HG03442 (cell line): ENCODE data around the gene PDZRN3.
A peak's percentile ranks its signal among the peaks of the same experiment; 100 is the strongest.

Experiments used
- ATAC-seq: cut with Tn5 transposase; IDR thresholded peaks from one replicate; pipeline ENCODE4 v1.9.1; 2021; ENCODE audit warnings: mild to moderate bottlenecking, moderate library complexity; ENCODE audit not compliant: unreplicated experiment

Gene PDZRN3

DNA sequence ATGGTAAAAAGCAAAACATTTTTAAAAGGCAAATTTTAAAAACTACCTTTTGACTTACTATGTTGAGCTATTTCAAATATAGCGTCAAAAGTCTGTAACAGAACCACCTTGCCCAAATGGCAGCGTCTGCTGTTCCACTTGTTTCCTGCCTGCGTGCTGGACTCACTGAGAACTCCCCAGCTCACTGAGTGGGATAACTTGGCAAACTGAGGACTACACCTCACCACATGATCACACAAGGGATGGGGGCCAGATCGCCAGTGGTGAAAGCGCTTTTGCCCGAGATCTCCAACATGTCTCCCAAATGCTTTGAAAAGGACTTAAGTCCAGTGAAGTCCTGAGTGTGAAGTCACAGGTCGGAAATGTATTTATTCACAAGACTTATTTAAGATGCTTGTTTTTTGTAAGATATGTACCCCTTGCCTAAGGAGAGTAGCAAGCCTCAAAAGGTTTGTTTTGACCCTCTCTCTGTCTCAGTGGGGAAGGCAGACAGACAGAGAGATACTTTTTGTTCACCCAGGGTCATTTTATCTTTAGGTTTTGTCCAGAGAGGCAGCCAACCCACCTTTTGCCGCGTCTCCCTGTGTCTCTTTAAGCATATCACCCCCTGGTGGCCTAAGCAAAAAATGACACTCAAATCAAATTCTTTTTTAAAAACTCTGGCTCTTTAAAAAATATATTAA lies 192.6 kb downstream of the PDZRN3 start:
- peak; percentile 50 for ATAC-seq

DNA sequence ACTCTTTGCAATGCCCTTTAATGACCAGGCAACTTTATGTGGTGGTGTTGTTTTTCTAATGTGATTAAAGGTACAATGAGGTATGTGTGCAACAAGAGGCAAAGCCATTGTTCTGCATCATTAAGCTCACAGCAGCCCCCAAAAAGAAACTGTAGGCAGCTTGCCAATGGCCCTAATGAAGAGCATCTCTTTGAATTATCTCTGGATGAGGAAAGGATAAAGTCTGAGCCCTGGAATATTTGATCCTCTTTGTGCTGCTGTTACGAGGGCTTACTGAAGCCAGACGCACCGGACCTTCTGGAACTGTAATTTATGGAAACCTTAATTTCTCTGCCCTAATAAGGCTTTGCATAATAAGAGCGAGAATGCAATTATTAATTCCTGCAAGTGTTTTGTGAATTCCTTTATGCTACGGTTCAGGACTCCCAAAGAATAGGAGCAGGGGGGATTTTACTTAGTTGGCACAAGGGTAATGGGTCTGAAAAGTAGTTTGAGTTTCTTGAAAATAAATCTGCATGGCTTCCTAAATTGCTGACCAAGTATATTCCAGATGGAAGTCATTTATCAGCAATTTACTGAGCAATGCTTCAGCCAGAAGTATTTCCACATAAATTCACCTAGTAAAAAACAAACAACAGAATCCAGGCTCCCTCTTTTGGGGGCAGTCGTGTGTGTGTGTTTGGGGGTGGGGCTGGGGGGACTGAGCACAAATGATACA lies 193.4 kb downstream of the PDZRN3 start:
- ATAC-seq = no peak

DNA sequence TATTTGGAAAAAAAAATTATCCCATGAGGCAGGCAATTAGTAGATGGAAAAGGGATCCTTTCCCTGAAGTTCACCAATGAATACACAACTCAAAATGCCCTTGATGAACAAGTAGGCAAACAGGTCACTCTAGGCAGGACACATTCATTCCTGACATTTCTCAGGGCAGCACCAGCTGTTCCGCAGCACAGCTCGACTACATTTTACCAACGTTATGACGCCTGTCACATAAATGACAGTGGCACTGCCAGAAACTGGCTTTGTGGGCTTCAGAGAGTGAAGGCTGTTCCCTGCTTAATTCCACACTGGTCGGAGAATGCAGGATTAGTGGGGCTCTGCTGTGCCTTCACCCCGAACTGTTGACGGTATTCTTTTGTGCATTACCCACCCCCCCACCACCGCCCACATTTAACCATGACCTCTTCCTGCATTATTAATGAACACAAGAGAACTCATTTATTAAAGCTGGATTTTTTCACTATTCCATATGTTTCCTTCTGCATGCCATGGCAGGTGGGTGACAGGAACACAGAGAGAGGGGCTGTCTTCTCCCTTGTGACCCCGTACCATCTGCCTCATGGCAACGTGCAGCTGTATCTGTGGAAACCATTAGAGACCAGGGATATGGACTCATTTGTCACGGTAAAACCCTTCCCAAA lies 197.6 kb downstream of the PDZRN3 start:
- no peak for ATAC-seq

DNA sequence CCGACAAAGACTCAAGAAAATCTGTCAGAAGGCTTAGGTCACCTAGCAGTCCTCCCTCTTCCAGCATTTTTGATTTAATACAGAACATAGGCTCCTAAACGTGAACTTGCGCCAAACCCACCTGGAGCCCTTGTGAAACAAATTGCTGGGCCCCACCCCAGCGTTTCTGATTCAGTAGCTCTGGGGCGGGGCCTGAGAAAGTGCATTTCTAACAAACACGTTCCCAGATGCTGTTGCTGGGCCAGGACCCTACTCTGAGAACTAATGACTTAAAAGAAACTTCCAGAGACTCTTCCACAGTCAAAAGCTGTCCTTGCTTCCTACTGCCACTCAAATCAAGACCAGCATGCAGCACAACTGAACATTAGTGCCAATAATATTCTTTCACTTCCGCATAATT lies 198.1 kb downstream of the PDZRN3 start:
- no peak for ATAC-seq

DNA sequence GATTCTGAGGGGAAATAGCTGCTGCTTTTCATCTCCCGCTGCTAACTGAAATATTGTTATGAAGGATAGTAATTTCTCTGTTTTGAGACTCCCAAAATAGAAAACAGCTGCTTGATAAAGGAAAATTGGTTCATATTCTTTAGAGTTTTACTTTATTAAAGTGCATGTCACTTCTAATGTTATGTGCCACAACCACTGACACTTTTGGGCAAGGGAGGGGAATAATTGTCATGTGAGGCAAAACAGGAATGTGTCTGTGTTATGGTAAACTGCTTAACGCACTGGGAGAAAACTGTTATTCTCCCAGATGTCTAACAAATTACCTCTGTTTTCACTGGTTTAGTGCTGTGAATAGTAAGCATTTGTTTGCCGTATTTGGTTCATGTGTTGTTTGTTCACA lies 201.6 kb downstream of the PDZRN3 start:
- ATAC-seq = no peak

DNA sequence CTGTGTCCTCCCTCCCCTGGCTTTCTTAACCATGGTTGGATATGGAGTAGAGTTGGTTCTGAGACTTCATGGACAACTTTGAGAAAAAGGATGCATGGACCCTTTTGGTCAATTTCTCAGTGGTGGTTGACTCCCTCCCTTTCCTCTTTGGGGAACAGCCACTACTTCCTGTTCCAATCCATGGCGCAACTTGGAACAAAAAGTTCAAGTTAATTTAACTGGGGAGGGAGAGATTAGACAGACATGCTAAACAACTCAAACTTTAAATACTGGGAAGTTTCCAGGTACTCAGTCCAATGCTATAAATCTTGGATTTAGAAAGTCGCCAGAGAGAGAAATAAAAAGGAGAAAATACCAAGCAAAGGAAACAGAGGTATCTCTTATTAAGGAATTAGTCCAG lies 202.2 kb downstream of the PDZRN3 start:
- ATAC-seq = no peak

DNA sequence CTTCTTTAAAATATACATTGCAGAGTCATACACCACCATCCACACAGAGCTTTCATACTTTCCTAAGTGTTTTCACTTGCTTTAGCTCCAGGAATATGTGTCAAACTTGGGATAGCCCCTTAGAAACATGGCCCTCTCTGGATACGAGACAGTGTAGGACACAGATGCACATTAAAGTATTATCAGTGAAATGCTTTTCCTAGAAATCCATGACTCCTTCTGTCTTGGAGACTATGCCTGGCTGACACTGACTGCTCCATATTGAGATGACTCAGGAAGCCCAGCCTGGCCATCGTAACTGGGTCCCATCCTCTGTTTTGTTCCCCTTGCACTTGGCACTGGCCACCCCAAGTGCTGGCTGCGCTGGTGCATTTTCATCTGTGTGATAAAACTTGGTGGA lies 204.8 kb downstream of the PDZRN3 start:
- ATAC-seq = no peak

DNA sequence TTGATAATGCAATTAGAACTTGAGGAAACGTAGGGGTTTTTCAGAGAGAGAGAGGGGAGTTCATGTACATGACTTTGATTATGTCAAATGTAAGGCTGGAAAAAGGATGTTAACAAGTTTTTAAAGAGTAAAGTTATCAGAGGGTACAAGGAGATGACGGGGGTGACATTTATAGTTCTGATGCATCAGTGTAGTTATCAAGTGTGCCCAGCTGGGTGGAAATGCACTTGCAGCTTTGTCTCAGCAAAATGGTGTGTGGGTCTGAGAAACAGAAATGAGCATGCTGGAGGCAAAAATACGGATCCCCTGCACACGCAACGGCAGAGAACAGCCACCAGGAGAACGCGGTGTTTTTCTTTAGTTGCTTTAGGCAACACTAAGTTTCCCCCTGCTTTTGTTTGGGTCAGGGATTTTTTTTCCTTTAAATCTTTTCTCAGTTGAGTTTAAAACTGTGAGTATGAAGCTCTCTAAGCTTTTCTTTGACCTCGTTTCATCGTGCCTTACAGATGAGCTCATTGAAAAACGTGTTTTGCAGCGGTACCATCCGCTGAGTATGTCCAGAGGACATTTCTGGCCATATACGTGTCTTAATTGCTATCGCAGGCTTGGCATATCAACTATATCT lies 205.4 kb downstream of the PDZRN3 start:
- no peak for ATAC-seq

DNA sequence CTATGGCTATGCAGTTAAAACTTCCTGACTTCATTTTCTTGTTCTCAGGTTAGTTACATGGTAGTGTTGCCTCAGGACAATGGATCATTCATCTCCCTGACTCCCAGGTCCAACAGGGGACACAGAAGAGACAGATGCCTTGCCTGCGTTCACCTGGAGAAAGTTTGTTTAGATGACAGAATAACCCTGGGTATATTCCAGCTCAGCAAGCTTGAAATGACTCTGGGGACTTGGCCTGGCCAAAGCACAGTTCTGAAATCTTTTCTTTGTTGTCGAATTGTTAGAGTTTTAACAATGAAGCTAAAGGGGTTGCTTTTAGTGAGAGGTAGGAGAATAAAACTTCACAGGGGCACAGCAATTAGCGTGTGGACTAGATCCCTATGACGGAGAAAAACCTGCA lies 206.1 kb downstream of the PDZRN3 start:
- no peak for ATAC-seq

DNA sequence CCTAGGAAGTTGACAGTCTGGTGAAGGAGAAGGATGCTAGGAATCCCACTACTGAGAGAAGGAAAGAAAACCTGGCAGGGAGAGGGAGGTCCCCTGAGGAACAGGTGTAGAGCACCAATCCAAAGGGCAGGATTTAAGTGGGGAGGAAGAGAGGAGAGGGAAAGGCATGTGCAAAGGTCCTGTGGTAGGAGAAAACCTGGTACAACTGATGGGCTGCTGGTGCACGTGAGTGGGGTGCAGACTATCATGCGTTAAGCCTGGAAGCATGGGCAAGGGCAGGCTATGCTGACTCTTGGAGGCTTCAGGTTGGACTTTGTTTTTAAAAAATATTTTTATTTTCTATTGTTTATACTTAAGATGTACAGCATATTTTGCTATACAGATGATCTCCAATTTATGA lies 209.6 kb downstream of the PDZRN3 start:
- ATAC-seq = no peak

DNA sequence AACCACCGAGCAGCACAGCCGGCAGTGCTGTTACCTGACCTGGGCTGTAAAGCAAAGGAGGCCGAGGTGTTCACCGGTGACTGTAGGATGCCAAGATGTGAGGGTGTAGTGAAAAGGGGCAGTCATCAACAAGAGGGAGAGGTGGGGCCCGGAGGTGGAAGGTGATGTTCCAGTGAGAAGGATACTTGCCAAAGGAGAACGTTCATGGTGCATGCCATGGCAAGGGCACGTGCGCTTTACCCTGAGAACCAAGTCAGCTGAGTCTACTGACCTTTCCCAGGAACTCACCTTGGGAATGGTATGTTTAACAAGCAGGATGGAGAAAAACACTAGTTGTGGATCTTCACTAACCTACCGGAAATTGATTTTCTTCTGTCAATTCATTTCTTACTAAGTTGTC lies 211.1 kb downstream of the PDZRN3 start:
- no peak for ATAC-seq

DNA sequence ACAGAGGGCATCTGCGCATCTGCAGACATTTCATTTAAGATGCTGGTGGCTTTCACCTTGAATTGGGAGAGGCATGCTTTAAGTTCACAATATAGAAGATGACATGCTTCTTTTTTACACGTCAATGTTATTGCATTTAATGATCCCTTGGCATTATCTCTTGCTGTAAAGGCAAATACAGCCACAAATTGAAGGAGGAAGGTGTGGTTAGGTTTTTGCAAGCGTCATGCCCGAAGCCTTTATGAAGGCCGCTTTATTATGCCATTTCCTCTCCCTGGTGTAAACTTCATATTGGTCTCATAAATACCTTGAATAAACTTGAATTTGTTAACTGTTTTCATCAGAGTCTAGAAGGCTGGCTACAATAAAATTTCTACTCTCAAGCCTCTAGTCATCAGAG lies 212.7 kb downstream of the PDZRN3 start:
- no peak for ATAC-seq

DNA sequence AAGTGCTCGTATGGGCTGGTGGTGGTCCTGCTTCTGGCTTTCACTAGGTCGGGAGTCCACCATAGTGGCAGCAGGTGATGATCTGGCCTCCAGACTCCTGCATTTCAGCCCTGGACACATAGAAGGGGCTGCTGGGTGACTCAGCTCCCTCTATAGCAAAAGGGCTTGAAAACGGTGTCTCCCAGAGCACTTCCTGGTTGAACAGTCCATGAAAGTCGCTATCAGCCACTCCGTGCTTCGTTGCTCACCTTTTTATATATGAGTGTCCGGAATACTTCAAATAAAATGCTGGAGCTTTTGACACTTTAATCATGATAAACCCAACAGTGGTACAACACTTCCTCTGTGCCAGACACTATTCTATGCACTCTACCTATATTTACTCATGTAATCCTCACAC lies 213.2 kb downstream of the PDZRN3 start:
- no peak for ATAC-seq

DNA sequence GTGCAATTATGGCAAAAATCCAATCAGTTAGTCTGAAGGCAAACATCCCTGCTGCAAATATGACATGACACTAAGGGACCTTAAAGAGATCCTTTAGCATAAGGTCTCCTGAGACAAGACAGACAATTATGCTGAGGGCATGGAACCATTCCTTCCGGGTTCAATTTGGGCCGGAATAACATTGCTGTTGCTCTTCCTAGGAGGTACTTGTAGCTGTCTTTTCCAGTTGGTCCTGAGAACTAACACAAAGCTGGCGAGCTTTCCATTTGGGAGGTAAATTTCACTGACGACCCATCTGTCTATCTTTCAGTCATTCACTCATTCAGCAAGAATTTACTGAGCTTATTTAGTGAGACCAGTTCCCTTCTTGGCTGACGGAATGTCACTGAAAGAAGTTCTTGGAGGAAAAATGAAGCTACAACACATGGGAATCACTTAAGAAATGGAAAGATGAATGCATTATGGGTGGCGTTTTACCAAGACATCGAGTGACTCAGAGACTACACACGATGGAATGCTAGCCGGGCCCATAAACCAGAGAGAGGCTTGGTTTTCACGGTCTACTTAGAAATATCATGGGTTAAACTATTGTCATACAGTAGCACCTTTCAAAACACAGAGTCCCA lies 215.5 kb downstream of the PDZRN3 start:
- ATAC-seq = no peak

DNA sequence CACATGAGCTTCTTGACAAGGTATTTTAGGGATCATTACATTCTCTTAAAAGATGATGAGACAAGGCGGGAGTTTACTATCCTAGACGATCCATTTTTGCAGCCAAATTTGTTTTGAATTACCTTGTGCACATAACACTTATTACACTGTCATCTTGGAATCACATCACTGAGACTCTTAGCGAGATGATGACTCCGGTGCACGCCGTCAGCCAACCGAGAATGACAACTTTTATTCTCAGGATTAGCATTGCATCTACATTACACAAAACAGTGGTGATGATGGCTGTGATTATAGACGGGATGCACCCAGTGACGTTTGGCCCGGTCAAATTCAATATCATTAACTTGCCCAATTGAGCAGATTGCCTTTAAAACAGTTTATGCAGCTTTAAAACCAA lies 216.1 kb downstream of the PDZRN3 start:
- ATAC-seq = no peak

DNA sequence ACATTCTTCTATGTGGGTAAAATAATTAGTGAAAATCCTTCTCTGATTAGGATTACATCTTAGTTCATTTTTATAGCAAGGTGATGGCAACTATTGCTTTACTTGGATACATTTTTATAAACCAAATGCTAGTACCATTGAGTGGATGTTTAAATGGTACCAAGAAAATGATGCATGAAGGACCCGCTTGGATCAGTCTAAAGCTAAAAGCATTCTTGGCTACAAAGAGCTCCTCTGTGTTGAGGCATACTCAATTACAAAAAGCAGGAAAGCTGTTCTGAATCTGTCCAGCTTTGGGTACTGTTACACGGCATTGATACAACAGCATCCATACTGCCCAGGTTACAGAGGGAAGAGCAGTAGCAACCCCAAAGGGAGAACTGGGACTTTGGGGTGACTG lies 217.2 kb downstream of the PDZRN3 start:
- ATAC-seq = no peak

DNA sequence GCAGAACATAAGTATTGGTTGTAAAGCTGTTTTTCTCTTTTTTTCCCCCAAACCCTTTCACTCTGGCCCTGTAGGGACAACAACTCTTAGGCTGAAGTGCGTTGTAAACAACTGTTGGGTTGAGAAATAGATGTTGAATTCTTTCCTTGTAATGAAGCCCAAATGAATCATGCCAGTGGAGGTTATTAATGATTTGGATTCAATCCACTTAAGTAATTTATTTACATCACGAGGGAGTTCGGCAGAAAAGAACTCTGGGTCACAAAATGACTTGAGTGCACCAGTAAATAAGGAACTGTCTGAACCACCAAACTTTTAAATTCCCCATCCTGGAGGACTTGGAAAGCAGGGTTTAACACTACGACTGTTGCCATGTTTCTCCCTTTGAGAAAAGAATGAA lies 218.9 kb downstream of the PDZRN3 start:
- no peak for ATAC-seq

DNA sequence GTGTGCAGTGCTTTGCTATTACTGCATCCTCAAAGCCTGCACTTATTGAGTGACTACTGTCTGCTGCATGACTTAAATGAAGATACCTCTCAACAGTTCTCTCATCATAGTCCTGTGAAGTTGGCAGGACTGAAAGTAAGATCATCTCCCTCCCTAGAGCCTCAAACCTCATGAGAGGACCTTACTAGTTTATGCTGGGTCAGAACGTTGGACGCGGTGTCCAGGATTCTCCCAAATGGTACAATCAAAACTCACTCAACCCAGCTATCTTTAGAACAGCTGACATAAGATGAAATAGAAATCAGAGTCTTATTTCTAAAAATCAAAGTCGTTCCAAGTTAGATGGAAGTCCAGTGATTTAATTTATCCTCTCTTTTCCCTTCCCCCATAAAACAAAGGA lies 219.7 kb downstream of the PDZRN3 start:
- no peak for ATAC-seq

DNA sequence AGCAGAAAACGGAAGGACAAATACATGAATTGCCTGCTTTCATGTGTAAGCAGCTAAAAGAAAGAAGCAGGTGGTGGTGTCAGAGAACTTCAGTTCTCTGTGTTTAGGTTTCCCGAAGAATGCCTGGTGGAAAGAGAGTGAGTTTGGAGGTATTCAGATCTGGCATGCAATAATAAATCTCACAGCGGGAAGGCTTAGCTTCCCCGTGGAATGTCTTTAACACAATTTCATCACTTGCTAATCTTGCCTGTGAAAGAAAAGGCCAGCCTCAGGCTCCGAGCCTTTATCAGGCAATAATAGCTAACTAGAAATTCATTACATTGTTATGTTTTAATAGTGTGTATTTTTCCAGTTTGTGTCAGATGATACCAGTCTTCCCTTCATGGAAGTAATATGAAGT lies 220.3 kb downstream of the PDZRN3 start:
- ATAC-seq = no peak

DNA sequence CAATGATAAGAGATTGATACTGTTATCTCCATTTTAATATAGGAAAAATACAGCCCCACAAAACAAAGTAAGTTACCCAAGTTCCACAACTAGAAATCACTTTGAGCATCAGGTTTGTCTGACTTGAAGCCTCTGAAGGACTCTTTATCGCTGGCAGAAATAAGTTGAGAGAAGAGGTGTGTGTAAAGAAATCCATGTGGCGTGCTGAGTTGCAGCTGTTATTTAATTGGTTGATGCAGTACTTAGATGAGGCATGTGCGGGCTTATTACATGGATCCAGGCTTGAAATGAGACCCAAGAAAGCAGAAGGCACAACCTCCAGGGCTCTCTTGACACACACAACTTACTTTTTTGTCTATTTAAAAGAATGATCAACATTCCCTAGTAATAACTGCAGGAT lies 221.3 kb downstream of the PDZRN3 start:
- no peak for ATAC-seq

DNA sequence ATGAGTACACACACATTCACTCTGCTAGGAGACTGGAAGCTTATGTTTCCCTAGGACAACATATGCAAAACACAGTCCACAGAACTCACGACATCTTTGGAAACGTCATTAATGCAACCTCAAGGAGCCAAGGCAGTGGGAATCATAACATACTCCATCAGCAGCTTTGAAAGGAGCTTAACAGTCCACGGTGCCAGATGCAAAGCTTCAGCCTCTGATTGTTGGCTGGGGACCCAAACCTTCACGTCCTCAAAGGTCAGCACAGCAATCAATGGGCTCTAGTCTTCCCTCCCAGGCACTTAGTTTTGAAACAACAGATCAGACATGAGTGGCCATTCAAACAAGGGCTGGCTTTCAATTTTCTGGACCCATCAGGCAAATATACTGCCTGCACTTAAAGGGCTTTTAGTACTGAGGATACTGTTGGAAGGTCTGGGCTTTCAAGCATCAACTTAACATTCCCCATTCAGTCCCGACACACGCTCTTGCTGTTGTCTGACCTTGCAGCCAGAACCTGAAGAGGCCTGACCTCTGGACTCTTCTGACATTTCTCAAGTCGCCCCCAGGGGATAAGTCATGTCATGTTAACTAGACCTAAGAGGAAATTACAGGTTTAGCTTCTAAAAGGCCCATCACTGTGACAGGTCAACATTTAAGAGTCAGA lies 223.0 kb downstream of the PDZRN3 start:
- no peak for ATAC-seq
